Lower leg skin (tissue), 3 donors: ENCODE measurements around the gene GAL3ST1.

Experiments used
- CTCF ChIP-seq, 3 donors: fragments of 450-650 bp; IDR thresholded peaks; one replicate each; pipeline ENCODE4 v1.5.1; 2016; ENCODE audit warnings: antibody characterized with exemption in 3 of 3, mild to moderate bottlenecking in 3 of 3, moderate library complexity in 2 of 3
- POLR2A ChIP-seq, 2 donors: fragments of 450-650 bp; IDR thresholded peaks; one replicate each; pipeline ENCODE4 v1.6.1; 2016 to 2017; ENCODE audit warnings: antibody characterized with exemption in 2 of 2, mild to moderate bottlenecking in 1 of 2, moderate library complexity in 1 of 2

GRCh38 chr22:30513462-30513861 is 61.0 kb downstream of the GAL3ST1 start:
- no peak for TF ChIP-seq CTCF (IDR thresholded peaks at IDR 0.05)
- TF ChIP-seq POLR2A (IDR thresholded peaks at IDR 0.05): no peak
